HCT116 (cell line): ENCODE measurements around the gene GRIN2A. TPM values are rescaled to one million over a fixed set of nuclear protein-coding genes. Genes with fewer than 3 reads are reported as not detected.

ENCODE experiments used
- ATAC-seq: fragments of 200-7000 bp; cut with Tn5 transposase; 2 replicates; pipeline ENCODE4 v1.9.1; 2020; ENCODE audit warnings: mild to moderate bottlenecking, moderate library complexity
- BruUV-seq: library from RNA; stranded (reverse); fragments of 400-500 nt; replicated peaks from 2 replicates; lab custom pipeline; 2021; lab: Mats Ljungman, UMichigan
- CTCF ChIA-PET: fragments of 300-600 bp; sonication (Branson Sonifier 250); formaldehyde crosslinking; loops from one replicate; lab custom pipeline; 2021; ENCODE audit warnings: antibody characterized with exemption; lab: Charles Lee
- POLR2A ChIA-PET: fragments of 300-600, 350-600 bp; sonication (Branson Sonifier 250); formaldehyde crosslinking; loops from one replicate; lab custom pipeline; 2021; ENCODE audit warnings: antibody characterized with exemption; lab: Charles Lee
- RAD21 ChIA-PET, 2 experiments: fragments of 300-600 bp; sonication (Branson Sonifier 250); formaldehyde crosslinking; loops; one replicate each; lab custom pipeline; 2023; ENCODE audit warnings: low total read pairs in 2 of 2; ENCODE audit not compliant: uncharacterized antibody in 2 of 2, unreplicated experiment in 2 of 2, low non-redundant PET in 1 of 2; lab: Charles Lee
- DNase-seq: peaks from one replicate; pipeline ENCODE4 v3.0.0-alpha.2; 2010; ENCODE audit warnings: low read depth, low spot score
- H2AFZ ChIP-seq: fragments of 200-600 bp; shearing (Covaris generic), sonication (generic); 2 replicates; pipeline ENCODE4 v1.6.1; 2017; ENCODE audit warnings: low read depth, mixed run types, mixed read lengths, antibody characterized with exemption, low read length; ENCODE audit not compliant: poor library complexity, severe bottlenecking
- H3K27ac ChIP-seq: 2 replicates; pipeline ENCODE4 v1.5.1; 2012; ENCODE audit warnings: low read depth, low read length
- H3K27me3 ChIP-seq: fragments of 200-600 bp; sonication (generic); 2 replicates; pipeline ENCODE4 v1.6.1; 2016; ENCODE audit warnings: mixed run types, low read length, mixed read lengths; ENCODE audit not compliant: insufficient read depth
- H3K36me3 ChIP-seq, 2 experiments: fragments of 200-500 bp in 1 of 2; fragments of 200-600 bp in 1 of 2; sonication (Bioruptor generic) in 1 of 2; sonication (generic) in 1 of 2; 2 replicates each; pipeline versions ENCODE4 v1.5.1 to v1.6.1; 2014 to 2016; ENCODE audit warnings: low read length in 2 of 2, inconsistent platforms in 1 of 2, mixed read lengths in 1 of 2, mixed run types in 1 of 2; ENCODE audit not compliant: insufficient read depth in 2 of 2, control insufficient read depth in 1 of 2
- H3K4me1 ChIP-seq, 2 experiments: fragments of 200-600 bp in 1 of 2; sonication (generic) in 1 of 2; 2 replicates each; pipeline versions ENCODE4 v1.5.1 to v1.6.1; 2012 to 2017; ENCODE audit warnings: low read length in 2 of 2, inconsistent platforms in 1 of 2, mild to moderate bottlenecking in 1 of 2, mixed read lengths in 1 of 2, mixed run types in 1 of 2, moderate library complexity in 1 of 2; ENCODE audit not compliant: insufficient read depth in 2 of 2, control insufficient read depth in 1 of 2
- H3K4me2 ChIP-seq: fragments of 200-600 bp; sonication (generic); 2 replicates; pipeline ENCODE4 v1.6.1; 2017; ENCODE audit warnings: mixed run types, low read length, mixed read lengths
- H3K4me3 ChIP-seq, 2 experiments: fragments of 200-600 bp in 1 of 2; sonication (generic) in 1 of 2; replicated peaks in 1 of 2; 2 replicates each; pipeline ENCODE4 v1.5.1; 2011 to 2016; ENCODE audit warnings: low read length in 2 of 2, control low read depth in 1 of 2, low read depth in 1 of 2, mild to moderate bottlenecking in 1 of 2, mixed read lengths in 1 of 2, mixed run types in 1 of 2
- H3K79me2 ChIP-seq: fragments of 200-600 bp; sonication (generic); 2 replicates; pipeline ENCODE4 v1.6.1; 2017; ENCODE audit warnings: mild to moderate bottlenecking, mixed run types, low read length, moderate library complexity, mixed read lengths; ENCODE audit not compliant: insufficient read depth
- H3K9ac ChIP-seq: fragments of 200-600 bp; sonication (generic); 2 replicates; pipeline ENCODE4 v1.6.1; 2016; ENCODE audit warnings: low read length, mixed read lengths
- H3K9me2 ChIP-seq: fragments of 200-600 bp; sonication (generic), shearing (Covaris generic); 2 replicates; pipeline ENCODE4 v1.6.1; 2017; ENCODE audit warnings: mixed run types, mild to moderate bottlenecking, moderate library complexity; ENCODE audit not compliant: insufficient read depth
- H3K9me3 ChIP-seq, 2 experiments: fragments of 200-500 bp in 1 of 2; fragments of 200-600 bp in 1 of 2; sonication (Bioruptor generic) in 1 of 2; sonication (generic) in 1 of 2; 2 replicates each; pipeline ENCODE4 v1.6.1; 2014 to 2017; ENCODE audit warnings: low read length in 2 of 2, mixed read lengths in 2 of 2, inconsistent platforms in 1 of 2, low read depth in 1 of 2, mild to moderate bottlenecking in 1 of 2, mixed run types in 1 of 2, moderate library complexity in 1 of 2; ENCODE audit not compliant: control insufficient read depth in 1 of 2, insufficient read depth in 1 of 2
- H4K20me1 ChIP-seq: fragments of 200-600 bp; sonication (generic), shearing (Covaris generic); 2 replicates; pipeline ENCODE4 v1.6.1; 2017; ENCODE audit warnings: mixed run types, mild to moderate bottlenecking, moderate library complexity; ENCODE audit not compliant: insufficient read depth
- ATF3 ChIP-seq: IDR thresholded peaks from 2 replicates; pipeline ENCODE4 v1.6.1; 2012
- CBX3 ChIP-seq: IDR thresholded peaks from 2 replicates; pipeline ENCODE4 v1.6.1; 2012; ENCODE audit warnings: low read depth
- ELF1 ChIP-seq: IDR thresholded peaks from 2 replicates; pipeline ENCODE4 v1.6.1; 2012; ENCODE audit warnings: low read depth, borderline replicate concordance
- EZH2phosphoT487 ChIP-seq: fragments of 200-600 bp; IDR thresholded peaks from 2 replicates; pipeline ENCODE4 v1.6.1; 2018; ENCODE audit warnings: antibody characterized with exemption, borderline replicate concordance
- FOSL1 ChIP-seq: IDR thresholded peaks from 2 replicates; pipeline ENCODE4 v1.6.1; 2012; ENCODE audit warnings: low read depth
- JUND ChIP-seq: IDR thresholded peaks from 2 replicates; pipeline ENCODE4 v1.6.1; 2012
- POLR2A ChIP-seq: IDR thresholded peaks from 2 replicates; pipeline ENCODE4 v1.7.0; 2011; ENCODE audit warnings: borderline replicate concordance; ENCODE audit not compliant: insufficient read depth, insufficient read length; ENCODE audit errors: extremely low read depth
- RAD21 ChIP-seq: IDR thresholded peaks from 2 replicates; pipeline ENCODE4 v1.6.1; 2012; ENCODE audit warnings: low read depth, mild to moderate bottlenecking
- SIN3A ChIP-seq: IDR thresholded peaks from 2 replicates; pipeline ENCODE4 v1.6.1; 2012; ENCODE audit warnings: low read depth
- SP1 ChIP-seq: IDR thresholded peaks from 2 replicates; pipeline ENCODE4 v1.6.1; 2012; ENCODE audit warnings: low read depth
- SRF ChIP-seq: IDR thresholded peaks from 2 replicates; pipeline ENCODE4 v1.6.1; 2012; ENCODE audit warnings: low read depth
- intact Hi-C: fragments of 100-400 bp; cut with micrococcal nuclease; formaldehyde crosslinking; loops from 2 replicates; pipeline ENCODE4 v1.10.0; 2022
- total RNA-seq: library from RNA; stranded (reverse); gene quantifications from one replicate; pipeline ENCODE4 v1.2.1, GENCODE V29; 2021; ENCODE audit not compliant: unreplicated experiment
- TF ChIP-seq, protein P1 (sequence below), 3 experiments: fragments of 200-600 bp in 1 of 3; sonication (generic) in 1 of 3; IDR thresholded peaks in 2 of 3; conservative IDR thresholded peaks in 1 of 3; 2 replicates each; pipeline ENCODE4 v1.5.1; 2012 to 2017; ENCODE audit warnings: low read depth in 2 of 3, low read length in 2 of 3, antibody characterized with exemption in 1 of 3, borderline replicate concordance in 1 of 3, control low read depth in 1 of 3, mild to moderate bottlenecking in 1 of 3, mixed read lengths in 1 of 3, mixed run types in 1 of 3, moderate library complexity in 1 of 3; ENCODE audit not compliant: insufficient read depth in 1 of 3

GRIN2A gene
- total RNA-seq, 1 experiment from 2014 or later: 0.02 TPM

DNA sequence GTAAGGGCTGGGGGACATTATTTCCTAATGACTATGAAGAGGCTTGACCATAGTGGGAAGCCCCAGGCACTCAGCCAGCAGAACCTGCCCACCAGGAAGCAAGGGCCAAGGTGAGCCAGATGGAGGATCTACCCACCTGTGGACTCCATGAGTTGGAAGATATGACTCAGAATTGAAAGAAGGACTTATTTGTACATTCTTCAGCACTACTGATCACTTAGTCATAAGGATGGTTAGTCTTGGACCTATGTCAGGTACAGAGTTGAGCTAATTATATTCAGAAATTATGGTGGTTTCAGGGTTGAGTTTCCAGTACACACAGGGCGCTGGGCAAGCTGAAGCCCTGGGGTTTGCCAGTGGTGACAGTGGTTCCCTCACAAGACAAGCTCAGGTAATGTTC, 24.0 kb upstream of the GRIN2A start:
- intact Hi-C loops: no loop called here

More for the DNA sequence above, 24.0 kb upstream of the GRIN2A start:
- BruUV-seq: no TSS peak
- POLR2A ChIA-PET: no interaction called here
- H3K79me2 ChIP-seq: no peaks in the 10 kb centered on the region
- TF ChIP-seq FOSL1: no peak; the same call in 1 of the 2 replicates
- no peak for TF ChIP-seq CBX3
- TF ChIP-seq ELF1: no peak
- TF ChIP-seq SIN3A: no peak
- TF ChIP-seq, protein P1, sequence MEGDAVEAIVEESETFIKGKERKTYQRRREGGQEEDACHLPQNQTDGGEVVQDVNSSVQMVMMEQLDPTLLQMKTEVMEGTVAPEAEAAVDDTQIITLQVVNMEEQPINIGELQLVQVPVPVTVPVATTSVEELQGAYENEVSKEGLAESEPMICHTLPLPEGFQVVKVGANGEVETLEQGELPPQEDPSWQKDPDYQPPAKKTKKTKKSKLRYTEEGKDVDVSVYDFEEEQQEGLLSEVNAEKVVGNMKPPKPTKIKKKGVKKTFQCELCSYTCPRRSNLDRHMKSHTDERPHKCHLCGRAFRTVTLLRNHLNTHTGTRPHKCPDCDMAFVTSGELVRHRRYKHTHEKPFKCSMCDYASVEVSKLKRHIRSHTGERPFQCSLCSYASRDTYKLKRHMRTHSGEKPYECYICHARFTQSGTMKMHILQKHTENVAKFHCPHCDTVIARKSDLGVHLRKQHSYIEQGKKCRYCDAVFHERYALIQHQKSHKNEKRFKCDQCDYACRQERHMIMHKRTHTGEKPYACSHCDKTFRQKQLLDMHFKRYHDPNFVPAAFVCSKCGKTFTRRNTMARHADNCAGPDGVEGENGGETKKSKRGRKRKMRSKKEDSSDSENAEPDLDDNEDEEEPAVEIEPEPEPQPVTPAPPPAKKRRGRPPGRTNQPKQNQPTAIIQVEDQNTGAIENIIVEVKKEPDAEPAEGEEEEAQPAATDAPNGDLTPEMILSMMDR (IDR thresholded peaks at IDR 0.05 in 2 of 3, conservative IDR thresholded peaks at IDR 0.05 in 1 of 3; ENCODE audit: borderline replicate concordance in 1 of 3, insufficient read depth in 1 of 3, low read depth in 2 of 3, low read length in 2 of 3): no peak
- TF ChIP-seq SRF: no peak
- peak; percentile 34; the same call in 1 of the 2 replicates for TF ChIP-seq SP1
- TF ChIP-seq ATF3: no peak
- TF ChIP-seq RAD21: no peak
- no peak for TF ChIP-seq EZH2phosphoT487
- TF ChIP-seq JUND: peak; percentile 36; the same call in 1 of the 2 replicates
- no peak for TF ChIP-seq POLR2A
- no peak overlapping the region for H3K27ac ChIP-seq
- RAD21 ChIA-PET: no interaction called here
- no peaks in the 10 kb centered on the region for H4K20me1 ChIP-seq
- no peak overlapping the region for H2AFZ ChIP-seq
- H3K4me2 ChIP-seq: no peak overlapping the region
- H3K9me3 ChIP-seq: no peaks in the 10 kb centered on the region; a peak in 1 of 4 replicates
- CTCF ChIA-PET: no interaction called here
- no peaks in the 10 kb centered on the region for H3K9me2 ChIP-seq
- no peaks in the 10 kb centered on the region for H3K27me3 ChIP-seq
- peaks cover 0 to 7% of the 10 kb centered on the region in 2 experiments; a peak in 1 of 4 replicates for H3K4me1 ChIP-seq
- DNase-seq: peak; percentile 8
- ATAC-seq: no peak
- no peak overlapping the region for H3K4me3 ChIP-seq
- H3K9ac ChIP-seq: no peak overlapping the region
- H3K36me3 ChIP-seq: no peaks in the 10 kb centered on the region
